GM23338 (cell line): ENCODE results near the gene MAPK9. TPM values are rescaled to one million over a fixed set of nuclear protein-coding genes. Genes with fewer than 3 reads are reported as not detected.

Source experiments
- ATAC-seq: fragments of 200-7000 bp; cut with Tn5 transposase; 3 replicates; pipeline ENCODE4 v1.9.1; 2020
- DNase-seq: peaks from one replicate; pipeline ENCODE4 v3.0.0-alpha.2; 2015; ENCODE audit warnings: low spot score
- H2AFZ ChIP-seq: fragments of 200-600 bp; sonication (generic); 2 replicates; pipeline ENCODE4 v1.8.0; 2016; ENCODE audit warnings: antibody characterized with exemption, mild to moderate bottlenecking, moderate library complexity
- H3F3A ChIP-seq: fragments of 200-600 bp; sonication (generic); replicated peaks from 2 replicates; pipeline ENCODE4 v1.8.0; 2017; ENCODE audit warnings: antibody characterized with exemption, mixed run types, low read depth
- H3K27ac ChIP-seq: fragments of 200-600 bp; sonication (generic); 2 replicates; pipeline ENCODE4 v1.6.1; 2016; ENCODE audit warnings: low read depth
- H3K27me3 ChIP-seq: fragments of 200-600 bp; sonication (generic); 2 replicates; pipeline ENCODE4 v1.8.0; 2016; ENCODE audit warnings: mild to moderate bottlenecking, mixed run types, moderate library complexity; ENCODE audit not compliant: insufficient read depth
- H3K36me3 ChIP-seq: fragments of 200-600 bp; sonication (generic); 2 replicates; pipeline ENCODE4 v1.8.0; 2016; ENCODE audit warnings: mild to moderate bottlenecking; ENCODE audit not compliant: insufficient read depth
- H3K4me1 ChIP-seq: fragments of 200-600 bp; sonication (generic); 2 replicates; pipeline ENCODE4 v1.8.0; 2016; ENCODE audit warnings: mild to moderate bottlenecking, moderate library complexity; ENCODE audit not compliant: insufficient read depth
- H3K4me2 ChIP-seq: fragments of 200-600 bp; sonication (generic); 2 replicates; pipeline ENCODE4 v1.7.1; 2017; ENCODE audit warnings: mixed run types
- H3K4me3 ChIP-seq: fragments of 200-600 bp; sonication (generic); 2 replicates; pipeline ENCODE4 v1.6.1; 2016; ENCODE audit warnings: mixed run types
- H3K79me2 ChIP-seq: fragments of 200-600 bp; sonication (generic); replicated peaks from 2 replicates; pipeline ENCODE4 v1.8.0; 2017; ENCODE audit warnings: mild to moderate bottlenecking; ENCODE audit not compliant: insufficient read depth
- H3K9me2 ChIP-seq: fragments of 200-600 bp; sonication (generic); 2 replicates; pipeline ENCODE4 v1.8.0; 2017; ENCODE audit not compliant: insufficient read depth
- H4K20me1 ChIP-seq: fragments of 200-600 bp; sonication (generic); replicated peaks from 2 replicates; pipeline ENCODE4 v1.8.0; 2017; ENCODE audit warnings: mild to moderate bottlenecking; ENCODE audit not compliant: insufficient read depth
- H3K27ac Mint-ChIP-seq: 2 replicates; pipeline ENCODE4 v1.8.0; 2020; ENCODE audit warnings: inconsistent platforms, mild to moderate bottlenecking, moderate library complexity, mixed read lengths
- H3K27me3 Mint-ChIP-seq: 3 replicates; pipeline ENCODE4 v1.8.0; 2022; ENCODE audit warnings: low read depth, mild to moderate bottlenecking, moderate library complexity, mixed read lengths, inconsistent platforms; ENCODE audit not compliant: insufficient read depth, poor library complexity
- H3K36me3 Mint-ChIP-seq: 3 replicates; pipeline ENCODE4 v1.8.0; 2021; ENCODE audit warnings: low read depth, mild to moderate bottlenecking, inconsistent platforms, moderate library complexity, mixed read lengths
- H3K4me1 Mint-ChIP-seq: 3 replicates; pipeline ENCODE4 v1.8.0; 2020; ENCODE audit warnings: mild to moderate bottlenecking, inconsistent platforms, mixed read lengths
- H3K4me3 Mint-ChIP-seq: 3 replicates; pipeline ENCODE4 v1.8.0; 2021; ENCODE audit warnings: moderate library complexity, mild to moderate bottlenecking, inconsistent platforms, mixed read lengths
- H3K9me3 Mint-ChIP-seq: 3 replicates; pipeline ENCODE4 v1.8.0; 2020; ENCODE audit warnings: moderate library complexity, mild to moderate bottlenecking, inconsistent platforms, mixed read lengths
- EZH2 ChIP-seq: fragments of 200-600 bp; sonication (generic); IDR thresholded peaks from one replicate; pipeline ENCODE4 v1.8.0; 2017; ENCODE audit warnings: antibody characterized with exemption, mild to moderate bottlenecking, low read depth; ENCODE audit not compliant: unreplicated experiment
- NANOG ChIP-seq: IDR thresholded peaks from 2 replicates; pipeline ENCODE4 v1.6.1; 2016; ENCODE audit warnings: antibody characterized with exemption, borderline replicate concordance
- POLR2AphosphoS5 ChIP-seq: IDR thresholded peaks from 2 replicates; pipeline ENCODE4 v1.6.1; 2016; ENCODE audit warnings: antibody characterized with exemption, low read depth
- STAT1 ChIP-seq: IDR thresholded peaks from one replicate; pipeline ENCODE4 v1.6.1; 2016; ENCODE audit warnings: antibody characterized with exemption; ENCODE audit not compliant: unreplicated experiment
- ZNF114 ChIP-seq: fragments of 250-450 bp; sonication (Bioruptor Pico); IDR thresholded peaks from 2 replicates; pipeline ENCODE4 v1.5.0; 2020; ENCODE audit warnings: mild to moderate bottlenecking, moderate library complexity
- polyA plus RNA-seq: library from polyadenylated mRNA; unstranded; fragments of >200 nt; fragmentation: Nextera tagmentation; extraction: Ambion mirVana; gene quantifications from 2 replicates; pipeline ENCODE4 v1.2.1, GENCODE V29; 2016
- total RNA-seq: library from RNA; depleted of rRNA; stranded (reverse); fragments of >200 nt; shearing (Covaris generic); gene quantifications from 2 replicates; pipeline ENCODE4 v1.2.3, GENCODE V29; 2014
- TF ChIP-seq, protein P1 (sequence below), 2 experiments: fragments of 200-600 bp in 1 of 2; sonication (generic) in 1 of 2; conservative IDR thresholded peaks; 2 replicates each; pipeline versions ENCODE4 v1.5.1 to v1.6.1; 2016 to 2017; ENCODE audit warnings: antibody characterized with exemption in 2 of 2, low read depth in 2 of 2, mild to moderate bottlenecking in 2 of 2, moderate library complexity in 1 of 2

The MAPK9 gene
- total and polyA plus RNA-seq, 2 experiments from 2014 or later = 16.8 to 37.0 TPM

DNA sequence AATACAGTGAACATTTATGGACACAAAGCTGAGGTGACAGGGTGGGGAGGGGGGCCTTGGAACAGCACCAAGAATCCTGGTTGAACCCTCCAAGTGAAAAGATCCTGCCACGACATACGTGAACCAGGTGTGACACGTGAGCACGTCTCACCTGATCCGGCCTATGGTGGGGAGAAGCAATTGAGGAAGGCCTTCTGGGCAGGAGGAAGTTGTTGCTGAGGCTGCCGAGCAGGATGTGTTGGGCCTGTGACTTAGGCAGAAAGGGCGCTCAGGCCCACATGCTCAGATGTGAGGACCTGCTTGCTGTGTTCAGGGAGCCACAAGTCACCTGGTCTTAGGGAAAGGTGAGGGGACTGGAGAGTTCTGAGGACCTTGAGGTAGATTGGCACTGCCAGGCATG is 2.5 kb upstream of the MAPK9 start:
- peaks cover 15% of the 10 kb centered on the region for H3K9me3 Mint-ChIP-seq
- no peak overlapping the region for H2AFZ ChIP-seq
- peaks cover 20% of the 10 kb centered on the region for H3K27me3 Mint-ChIP-seq
- H3F3A ChIP-seq = peaks cover 12% of the 10 kb centered on the region; the same call in 1 of the 2 replicates
- peaks cover 41% of the 10 kb centered on the region for H3K4me1 Mint-ChIP-seq
- H3K27me3 ChIP-seq = no peaks in the 10 kb centered on the region
- no peak for ATAC-seq
- H3K4me3 ChIP-seq = no peak overlapping the region
- 0 out of 2 replicates have a peak overlapping the region, but pooled peaks have one; percentile 6 for H3K27ac ChIP-seq
- peaks cover 50% of the 10 kb centered on the region for H3K36me3 Mint-ChIP-seq
- DNase-seq = no peak
- H3K4me1 ChIP-seq = peaks cover 23% of the 10 kb centered on the region
- H3K36me3 ChIP-seq = no peaks in the 10 kb centered on the region
- no peak overlapping the region; the same call in 2 of the 3 replicates for H3K4me3 Mint-ChIP-seq
- TF ChIP-seq, protein P1, sequence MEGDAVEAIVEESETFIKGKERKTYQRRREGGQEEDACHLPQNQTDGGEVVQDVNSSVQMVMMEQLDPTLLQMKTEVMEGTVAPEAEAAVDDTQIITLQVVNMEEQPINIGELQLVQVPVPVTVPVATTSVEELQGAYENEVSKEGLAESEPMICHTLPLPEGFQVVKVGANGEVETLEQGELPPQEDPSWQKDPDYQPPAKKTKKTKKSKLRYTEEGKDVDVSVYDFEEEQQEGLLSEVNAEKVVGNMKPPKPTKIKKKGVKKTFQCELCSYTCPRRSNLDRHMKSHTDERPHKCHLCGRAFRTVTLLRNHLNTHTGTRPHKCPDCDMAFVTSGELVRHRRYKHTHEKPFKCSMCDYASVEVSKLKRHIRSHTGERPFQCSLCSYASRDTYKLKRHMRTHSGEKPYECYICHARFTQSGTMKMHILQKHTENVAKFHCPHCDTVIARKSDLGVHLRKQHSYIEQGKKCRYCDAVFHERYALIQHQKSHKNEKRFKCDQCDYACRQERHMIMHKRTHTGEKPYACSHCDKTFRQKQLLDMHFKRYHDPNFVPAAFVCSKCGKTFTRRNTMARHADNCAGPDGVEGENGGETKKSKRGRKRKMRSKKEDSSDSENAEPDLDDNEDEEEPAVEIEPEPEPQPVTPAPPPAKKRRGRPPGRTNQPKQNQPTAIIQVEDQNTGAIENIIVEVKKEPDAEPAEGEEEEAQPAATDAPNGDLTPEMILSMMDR (conservative IDR thresholded peaks at IDR 0.05; ENCODE audit: low read depth in 2 of 2) = no peak
- no peak for TF ChIP-seq ZNF114
- no peak for TF ChIP-seq STAT1
- TF ChIP-seq POLR2AphosphoS5 = 0 out of 2 replicates have a peak, but pooled peaks have one; percentile 23
- TF ChIP-seq NANOG = no peak
- no peaks in the 10 kb centered on the region for H3K9me2 ChIP-seq
- H3K4me2 ChIP-seq = no peak overlapping the region
- H3K27ac Mint-ChIP-seq = no peak overlapping the region
- peaks cover 23% of the 10 kb centered on the region for H4K20me1 ChIP-seq
- peaks cover 24% of the 10 kb centered on the region for H3K79me2 ChIP-seq

DNA sequence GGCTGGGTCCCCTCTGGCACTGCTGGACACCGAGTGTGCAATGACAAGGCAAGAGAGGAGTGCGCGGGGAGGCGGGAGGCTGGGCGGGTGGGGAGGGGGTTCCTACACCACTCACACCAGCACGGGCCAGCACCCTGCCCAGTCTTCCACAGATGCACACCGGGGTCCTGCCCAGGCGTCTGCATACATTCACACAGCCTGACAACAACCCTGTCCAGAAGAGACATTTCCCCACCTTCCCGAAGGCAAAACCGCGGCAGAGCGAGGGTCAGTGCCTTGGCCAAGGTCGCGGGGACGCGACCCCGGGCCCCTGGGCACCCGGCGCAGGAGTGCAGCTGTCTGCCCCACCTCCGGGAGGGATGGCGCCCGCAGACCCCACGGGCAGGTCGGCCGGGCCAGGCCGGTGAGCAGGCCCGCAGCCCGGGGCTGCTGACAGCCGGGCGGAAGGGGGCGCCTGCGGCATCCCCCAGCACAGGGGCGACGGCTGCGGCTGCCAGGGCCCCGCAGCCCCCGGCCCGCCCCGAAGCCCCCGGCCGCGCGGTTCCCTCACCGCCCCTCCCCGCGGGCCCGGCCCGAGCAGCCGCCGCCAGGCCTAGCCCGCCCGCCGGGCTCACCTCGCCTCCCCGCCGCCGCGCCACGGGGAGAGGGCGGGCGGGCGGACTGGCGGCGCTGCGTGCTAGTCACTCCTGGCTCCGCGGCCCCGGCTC is 496 bp downstream of the MAPK9 start:
- Histone ChIP-seq H3K9me2 (no peaks in the 10 kb centered on the region), H3K27ac (no peak overlapping the region), H3K4me3 (peak overlapping the region; percentile 79), H3F3A (peaks cover 8% of the 10 kb centered on the region; the same call in 1 of the 2 replicates), H3K4me2 (peak overlapping the region; percentile 90), H4K20me1 (peaks cover 31% of the 10 kb centered on the region), H3K79me2 (peaks cover 54% of the 10 kb centered on the region), H3K36me3 (no peaks in the 10 kb centered on the region), H3K4me1 (peaks cover 38% of the 10 kb centered on the region), H2AFZ (no peak overlapping the region), H3K27me3 (no peaks in the 10 kb centered on the region)
- TF ChIP-seq, protein P1 (conservative IDR thresholded peaks at IDR 0.05; ENCODE audit: low read depth in 2 of 2) = 0 out of 4 replicates have a peak, but pooled peaks of 1 of the 2 experiments have one; percentile 25
- no peak for TF ChIP-seq EZH2
- ATAC-seq (peak; percentile 12), DNase-seq (peak; percentile 51)
- Mint-ChIP-seq H3K4me1 (peaks cover 58% of the 10 kb centered on the region), H3K9me3 (peaks cover 9% of the 10 kb centered on the region), H3K27ac (0 out of 2 replicates have a peak overlapping the region, but pooled peaks have one; percentile 16), H3K36me3 (peaks cover 44% of the 10 kb centered on the region), H3K27me3 (peaks cover 15% of the 10 kb centered on the region), H3K4me3 (peak overlapping the region; percentile 80)
